HepG2 (cell line): ENCODE results near the gene ARHGAP45. TPM values are rescaled to one million over a fixed set of nuclear protein-coding genes. Genes with fewer than 3 reads are reported as not detected.
A peak's percentile ranks its signal among the peaks of the same experiment; 100 is the strongest.

Experiments
- ERF ChIP-seq: IDR thresholded peaks from 2 replicates; pipeline ENCODE4 v1.6.1; 2018; ENCODE audit warnings: missing biosample characterization, missing genetic modification reagents
- MAX ChIP-seq: IDR thresholded peaks from 2 replicates; pipeline ENCODE4 v1.6.1; 2012; ENCODE audit warnings: inconsistent platforms
- NRL ChIP-seq: sonication (generic); formaldehyde crosslinking; IDR thresholded peaks from 2 replicates; pipeline ENCODE4 v1.5.0; 2020; ENCODE audit warnings: missing genetic modification reagents, mild to moderate bottlenecking, moderate library complexity, borderline replicate concordance
- POLR2A ChIP-seq, 2 experiments: IDR thresholded peaks; 2 replicates each; pipeline ENCODE4 v1.6.1; 2011; ENCODE audit warnings: low read depth in 2 of 2, low read length in 2 of 2, mild to moderate bottlenecking in 1 of 2, moderate library complexity in 1 of 2; ENCODE audit not compliant: insufficient read depth in 1 of 2
- RBFOX2 ChIP-seq: fragments of 200-400 bp; formaldehyde crosslinking; IDR thresholded peaks from 2 replicates; pipeline ENCODE4 v1.6.1; 2017; ENCODE audit warnings: low read depth, mild to moderate bottlenecking, low read length
- RXRA ChIP-seq: sonication (generic); formaldehyde crosslinking; IDR thresholded peaks from 2 replicates; pipeline ENCODE4 v1.5.1; 2020; ENCODE audit warnings: missing genetic modification reagents
- SNRNP70 ChIP-seq: fragments of 200-400 bp; formaldehyde crosslinking; IDR thresholded peaks from 2 replicates; pipeline ENCODE4 v1.6.1; 2017; ENCODE audit warnings: mild to moderate bottlenecking, low read depth, low read length, moderate library complexity
- TSC22D2 ChIP-seq: sonication (generic); formaldehyde crosslinking; IDR thresholded peaks from 2 replicates; pipeline ENCODE4 v1.5.1; 2020; ENCODE audit warnings: missing genetic modification reagents, mild to moderate bottlenecking, borderline replicate concordance
- UBTF ChIP-seq: sonication (generic); formaldehyde crosslinking; IDR thresholded peaks from 2 replicates; pipeline ENCODE4 v1.4.0; 2020; ENCODE audit warnings: mild to moderate bottlenecking, missing genetic modification reagents
- ZBTB37 ChIP-seq: sonication (generic); formaldehyde crosslinking; IDR thresholded peaks from 2 replicates; pipeline ENCODE4 v1.4.0; 2020; ENCODE audit warnings: mild to moderate bottlenecking, missing genetic modification reagents
- ZFX ChIP-seq: sonication (generic); formaldehyde crosslinking; IDR thresholded peaks from 2 replicates; pipeline ENCODE4 v1.4.0; 2020; ENCODE audit warnings: mild to moderate bottlenecking, low read depth, missing genetic modification reagents, moderate library complexity
- ZNF205 ChIP-seq: IDR thresholded peaks from 2 replicates; pipeline ENCODE4 v1.6.1; 2018; ENCODE audit warnings: missing biosample characterization, missing genetic modification reagents
- ZNF510 ChIP-seq: sonication (generic); formaldehyde crosslinking; IDR thresholded peaks from 2 replicates; pipeline ENCODE4 v1.4.0; 2020; ENCODE audit warnings: low read depth, mild to moderate bottlenecking, missing genetic modification reagents
- ZNF569 ChIP-seq: sonication (generic); formaldehyde crosslinking; IDR thresholded peaks from 2 replicates; pipeline ENCODE4 v1.5.0; 2020; ENCODE audit warnings: mild to moderate bottlenecking, missing genetic modification reagents, moderate library complexity, borderline replicate concordance
- ZNF780A ChIP-seq: sonication (generic); formaldehyde crosslinking; IDR thresholded peaks from 2 replicates; pipeline ENCODE4 v1.8.0; 2022; ENCODE audit warnings: mild to moderate bottlenecking, missing genetic modification reagents, moderate library complexity
- polyA plus RNA-seq, 8 experiments: library from polyadenylated mRNA; depleted of rRNA in 3 of 8; stranded (reverse) in 7 of 8; unstranded in 1 of 8; fragments of >200 nt; fragmentation: Illumina TruSeq in 4 of 8; extraction: Trizol in 4 of 8; gene quantifications; 2 replicates each; pipeline versions ENCODE4 v1.2.1 to v1.2.3, GENCODE V29; 2011 to 2016; ENCODE audit warnings: low read depth in 4 of 8, missing spikeins in 1 of 8, mixed read lengths in 1 of 8; ENCODE audit not compliant: insufficient read depth in 1 of 8
- total RNA-seq, 5 experiments: library from RNA; depleted of rRNA; stranded (reverse); fragments of >200 nt; fragmentation: Illumina TruSeq; extraction: Trizol; gene quantifications; 2 replicates each; pipeline ENCODE4 v1.2.3, GENCODE V29; 2016; ENCODE audit warnings: low read depth in 1 of 5
- TF ChIP-seq, protein P1 (sequence below): sonication (generic); formaldehyde crosslinking; IDR thresholded peaks from 2 replicates; pipeline ENCODE4 v1.4.0; 2020; ENCODE audit warnings: mild to moderate bottlenecking, low read depth, missing genetic modification reagents
- TF ChIP-seq, protein P2 (sequence below): sonication (generic); formaldehyde crosslinking; IDR thresholded peaks from 2 replicates; pipeline ENCODE4 v1.5.1; 2020; ENCODE audit warnings: mild to moderate bottlenecking, missing genetic modification reagents, moderate library complexity
- TF ChIP-seq, protein P3 (sequence below): fragments of 450-650 bp; IDR thresholded peaks from 2 replicates; pipeline ENCODE4 v1.6.1; 2016

Gene ARHGAP45
- total and polyA plus RNA-seq, 2 of the 13 experiments (the other 11 are each of a cell fraction or from before 2014, with no cell fraction given): 0.84 to 32.0 TPM

DNA sequence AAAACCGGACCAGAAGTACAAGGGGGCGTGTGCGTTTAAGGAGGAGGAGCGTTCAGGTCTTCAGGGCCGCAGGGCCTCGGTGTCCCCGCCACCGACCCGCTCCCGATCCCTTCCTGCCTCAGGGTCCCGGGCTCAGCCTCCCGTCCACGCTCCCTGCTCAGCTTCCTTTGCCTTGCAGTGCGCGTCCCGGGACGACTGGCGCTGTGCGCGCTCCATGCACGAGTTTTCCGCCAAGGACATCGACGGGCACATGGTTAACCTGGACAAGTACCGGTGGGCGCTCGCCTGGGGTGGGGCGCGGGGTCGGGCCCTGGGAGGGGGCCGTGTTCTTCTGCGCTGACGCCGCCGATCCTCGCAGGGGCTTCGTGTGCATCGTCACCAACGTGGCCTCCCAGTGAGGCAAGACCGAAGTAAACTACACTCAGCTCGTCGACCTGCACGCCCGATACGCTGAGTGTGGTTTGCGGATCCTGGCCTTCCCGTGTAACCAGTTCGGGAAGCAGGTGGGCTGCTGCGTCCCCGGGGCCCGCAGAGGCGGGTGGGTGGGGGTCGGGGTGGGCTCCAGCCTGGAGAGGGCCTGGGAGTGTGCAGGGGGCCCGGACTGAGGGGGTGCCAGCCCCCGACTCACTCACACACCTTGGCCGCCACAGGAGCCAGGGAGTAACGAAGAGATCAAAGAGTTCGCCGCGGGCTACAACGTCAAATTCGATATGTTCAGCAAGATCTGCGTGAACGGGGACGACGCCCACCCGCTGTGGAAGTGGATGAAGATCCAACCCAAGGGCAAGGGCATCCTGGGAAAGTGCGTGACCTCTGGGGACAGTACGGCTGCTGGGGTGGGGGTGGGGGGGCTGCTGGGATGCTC, 38.3 kb downstream of the ARHGAP45 start (continued):
- TF ChIP-seq UBTF (no peak; the same call in 1 of the 2 replicates), ZNF780A (CRISPR knock-in tag) (no peak), MAX (peak; percentile 34; the same call in 1 of the 2 replicates), ZNF569 (CRISPR knock-in tag) (no peak), ZBTB37 (no peak), POLR2A (IDR thresholded peaks at IDR 0.05; ENCODE audit: insufficient read depth in 1 of 2, low read depth in 2 of 2, low read length in 2 of 2) (no peak), ERF (peak; percentile 18; the same call in 1 of the 2 replicates), ZNF205 (CRISPR knock-in tag) (peak; percentile 20; the same call in 1 of the 2 replicates), SNRNP70 (no peak), RXRA (CRISPR knock-in tag) (peak; percentile 35; the same call in 1 of the 2 replicates), ZNF510 (CRISPR knock-in tag) (no peak), TSC22D2 (CRISPR knock-in tag) (0 out of 2 replicates have a peak, but pooled peaks have one; percentile 43), NRL (CRISPR knock-in tag) (peak; percentile 30), ZFX (CRISPR knock-in tag) (0 out of 2 replicates have a peak, but pooled peaks have one; percentile 31), RBFOX2 (peak; percentile 67)
- TF ChIP-seq, protein P1, sequence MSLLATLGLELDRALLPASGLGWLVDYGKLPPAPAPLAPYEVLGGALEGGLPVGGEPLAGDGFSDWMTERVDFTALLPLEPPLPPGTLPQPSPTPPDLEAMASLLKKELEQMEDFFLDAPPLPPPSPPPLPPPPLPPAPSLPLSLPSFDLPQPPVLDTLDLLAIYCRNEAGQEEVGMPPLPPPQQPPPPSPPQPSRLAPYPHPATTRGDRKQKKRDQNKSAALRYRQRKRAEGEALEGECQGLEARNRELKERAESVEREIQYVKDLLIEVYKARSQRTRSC: no peak
- TF ChIP-seq, protein P2, sequence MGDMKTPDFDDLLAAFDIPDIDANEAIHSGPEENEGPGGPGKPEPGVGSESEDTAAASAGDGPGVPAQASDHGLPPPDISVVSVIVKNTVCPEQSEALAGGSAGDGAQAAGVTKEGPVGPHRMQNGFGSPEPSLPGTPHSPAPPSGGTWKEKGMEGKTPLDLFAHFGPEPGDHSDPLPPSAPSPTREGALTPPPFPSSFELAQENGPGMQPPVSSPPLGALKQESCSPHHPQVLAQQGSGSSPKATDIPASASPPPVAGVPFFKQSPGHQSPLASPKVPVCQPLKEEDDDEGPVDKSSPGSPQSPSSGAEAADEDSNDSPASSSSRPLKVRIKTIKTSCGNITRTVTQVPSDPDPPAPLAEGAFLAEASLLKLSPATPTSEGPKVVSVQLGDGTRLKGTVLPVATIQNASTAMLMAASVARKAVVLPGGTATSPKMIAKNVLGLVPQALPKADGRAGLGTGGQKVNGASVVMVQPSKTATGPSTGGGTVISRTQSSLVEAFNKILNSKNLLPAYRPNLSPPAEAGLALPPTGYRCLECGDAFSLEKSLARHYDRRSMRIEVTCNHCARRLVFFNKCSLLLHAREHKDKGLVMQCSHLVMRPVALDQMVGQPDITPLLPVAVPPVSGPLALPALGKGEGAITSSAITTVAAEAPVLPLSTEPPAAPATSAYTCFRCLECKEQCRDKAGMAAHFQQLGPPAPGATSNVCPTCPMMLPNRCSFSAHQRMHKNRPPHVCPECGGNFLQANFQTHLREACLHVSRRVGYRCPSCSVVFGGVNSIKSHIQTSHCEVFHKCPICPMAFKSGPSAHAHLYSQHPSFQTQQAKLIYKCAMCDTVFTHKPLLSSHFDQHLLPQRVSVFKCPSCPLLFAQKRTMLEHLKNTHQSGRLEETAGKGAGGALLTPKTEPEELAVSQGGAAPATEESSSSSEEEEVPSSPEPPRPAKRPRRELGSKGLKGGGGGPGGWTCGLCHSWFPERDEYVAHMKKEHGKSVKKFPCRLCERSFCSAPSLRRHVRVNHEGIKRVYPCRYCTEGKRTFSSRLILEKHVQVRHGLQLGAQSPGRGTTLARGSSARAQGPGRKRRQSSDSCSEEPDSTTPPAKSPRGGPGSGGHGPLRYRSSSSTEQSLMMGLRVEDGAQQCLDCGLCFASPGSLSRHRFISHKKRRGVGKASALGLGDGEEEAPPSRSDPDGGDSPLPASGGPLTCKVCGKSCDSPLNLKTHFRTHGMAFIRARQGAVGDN (CRISPR knock-in tag): peak; percentile 78
- TF ChIP-seq, protein P3, sequence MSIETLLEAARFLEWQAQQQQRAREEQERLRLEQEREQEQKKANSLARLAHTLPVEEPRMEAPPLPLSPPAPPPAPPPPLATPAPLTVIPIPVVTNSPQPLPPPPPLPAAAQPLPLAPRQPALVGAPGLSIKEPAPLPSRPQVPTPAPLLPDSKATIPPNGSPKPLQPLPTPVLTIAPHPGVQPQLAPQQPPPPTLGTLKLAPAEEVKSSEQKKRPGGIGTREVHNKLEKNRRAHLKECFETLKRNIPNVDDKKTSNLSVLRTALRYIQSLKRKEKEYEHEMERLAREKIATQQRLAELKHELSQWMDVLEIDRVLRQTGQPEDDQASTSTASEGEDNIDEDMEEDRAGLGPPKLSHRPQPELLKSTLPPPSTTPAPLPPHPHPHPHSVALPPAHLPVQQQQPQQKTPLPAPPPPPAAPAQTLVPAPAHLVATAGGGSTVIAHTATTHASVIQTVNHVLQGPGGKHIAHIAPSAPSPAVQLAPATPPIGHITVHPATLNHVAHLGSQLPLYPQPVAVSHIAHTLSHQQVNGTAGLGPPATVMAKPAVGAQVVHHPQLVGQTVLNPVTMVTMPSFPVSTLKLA: 0 out of 2 replicates have a peak, but pooled peaks have one; percentile 15
